Measurements from ENCODE around the gene NPDC1.
"Not testable (repeated sequence)": the region's sequence is repeated elsewhere in the genome, so short reads cannot be mapped to it uniquely, and the experiment has no call there.

The NPDC1 gene

DNA sequence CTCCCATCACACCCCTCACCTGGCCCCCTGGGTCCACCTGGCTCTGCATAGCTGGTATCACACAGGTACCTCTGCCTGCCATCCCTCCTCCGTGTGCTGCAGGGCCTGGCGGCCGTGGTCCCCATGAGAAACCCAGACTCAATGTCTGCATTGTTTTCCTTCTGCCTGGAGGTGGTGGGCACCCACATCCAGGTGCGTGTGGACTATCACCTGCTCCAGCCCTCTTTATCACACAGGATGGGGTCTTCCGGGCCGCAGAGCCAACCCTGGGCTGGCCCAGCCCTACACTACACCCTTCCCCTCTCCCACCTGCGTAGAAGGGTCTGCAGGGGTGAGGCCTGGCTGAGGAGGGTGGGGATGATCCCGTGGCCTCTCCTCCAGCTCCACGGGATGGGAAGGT lies 7.1 kb downstream of the NPDC1 start:
- DNase-seq, result no peak

DNA sequence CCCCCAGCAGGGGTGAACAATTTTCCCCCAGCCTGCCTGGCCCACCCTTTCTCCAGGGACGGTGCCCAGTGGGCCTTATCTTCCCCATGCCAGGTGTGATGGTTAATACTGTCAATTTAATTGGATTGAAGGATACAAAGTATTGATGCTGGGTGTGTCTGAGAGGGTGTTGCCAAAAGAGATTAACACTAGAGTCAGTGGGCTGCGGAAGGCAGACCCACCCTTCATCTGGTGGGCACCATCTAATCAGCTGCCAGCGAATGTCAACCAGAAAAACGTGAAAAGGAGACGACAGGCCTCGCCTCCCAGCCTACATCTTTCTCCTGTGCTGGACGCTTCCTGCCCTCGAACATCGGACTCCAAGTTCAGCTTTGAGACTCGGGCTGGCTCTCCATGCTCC lies 8.5 kb downstream of the NPDC1 start:
- DNase-seq, result no peak

- DNase-seq, result no peak
Observed at GRCh38 chr9:137037035-137037434, 8.9 kb downstream of the NPDC1 start.

DNA sequence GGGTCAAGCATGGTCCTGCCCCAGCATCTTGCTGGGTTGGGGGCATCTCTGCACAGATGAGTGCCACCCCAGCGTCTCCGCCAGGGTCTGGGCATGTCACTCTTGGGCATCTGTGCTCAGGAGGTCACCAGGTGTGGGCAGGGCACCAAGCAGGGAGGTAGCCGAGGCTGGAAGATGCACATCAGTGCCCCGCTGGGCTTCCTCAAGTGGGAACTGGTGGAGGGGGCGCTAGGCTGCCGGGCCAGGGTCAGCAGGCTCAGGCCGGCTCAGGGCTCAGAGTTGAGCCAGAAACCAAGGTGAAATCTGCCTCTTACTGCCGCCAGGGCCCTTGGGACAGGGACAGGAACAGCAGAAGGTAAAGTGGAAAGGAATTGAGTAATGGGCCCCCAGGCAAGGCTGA lies 10.0 kb downstream of the NPDC1 start:
- DNase-seq, result no peak

- DNase-seq, result no peak
Observed at GRCh38 chr9:137035507-137035834, 10.5 kb downstream of the NPDC1 start.

GRCh38 chr9:137034709-137035506 lies 11.1 kb downstream of the NPDC1 start:
- DNase-seq, result peak; percentile 90

DNA sequence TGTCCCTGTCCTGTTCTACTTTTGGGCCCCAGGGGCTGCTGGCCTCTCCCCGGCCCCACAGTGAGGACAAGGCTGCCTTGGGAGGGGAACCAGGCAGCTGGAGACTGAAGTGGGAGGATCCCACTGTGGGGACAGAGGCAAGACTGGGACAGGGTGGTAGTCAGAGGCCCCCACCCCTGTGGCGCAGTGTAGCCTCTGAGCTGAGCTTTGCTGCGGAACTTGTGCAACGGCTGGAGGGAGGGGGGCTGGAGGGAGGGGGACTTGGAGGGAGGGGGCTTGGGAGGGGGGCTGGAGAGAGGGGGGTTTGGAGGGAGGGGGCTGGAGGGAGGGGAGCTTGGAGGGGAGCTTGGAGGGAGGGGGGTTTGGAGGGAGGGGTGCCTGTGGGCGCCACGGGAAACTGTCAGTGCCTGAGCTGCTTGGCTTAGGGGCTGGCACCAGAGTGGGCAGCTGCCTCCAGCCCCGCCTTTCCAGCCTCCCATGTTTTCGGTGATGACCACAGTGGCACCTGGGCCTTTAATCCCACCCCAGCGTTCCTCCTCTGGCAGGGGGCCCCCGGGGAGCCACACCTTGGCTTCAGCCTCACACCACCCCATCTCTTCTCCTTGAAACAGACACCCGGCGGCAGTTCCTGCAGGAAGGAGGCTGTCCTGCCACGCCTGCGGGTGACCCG lies 11.8 kb downstream of the NPDC1 start:
- no peak for DNase-seq

DNA sequence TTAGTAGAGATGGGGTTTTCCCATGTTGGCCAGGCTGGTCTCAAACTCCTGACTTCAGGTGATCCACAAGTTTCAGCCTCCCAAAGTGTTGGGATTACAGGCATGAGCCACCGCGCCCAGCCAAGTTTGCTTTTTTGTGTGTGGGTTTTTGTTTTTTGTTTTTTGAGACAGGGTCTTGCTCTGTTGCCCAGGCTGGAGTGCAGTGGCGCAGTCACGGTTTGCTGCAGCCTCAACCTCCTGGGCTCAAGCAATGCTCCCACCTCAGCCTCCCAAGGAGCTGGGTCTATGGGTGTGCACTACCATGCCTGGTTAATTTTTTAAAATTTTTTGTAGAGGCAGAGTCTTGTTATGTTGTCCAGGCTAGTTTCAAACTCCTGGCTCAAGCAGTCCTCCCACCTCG lies 12.5 kb downstream of the NPDC1 start:
- DNase-seq, result not testable (repeated sequence)

DNA sequence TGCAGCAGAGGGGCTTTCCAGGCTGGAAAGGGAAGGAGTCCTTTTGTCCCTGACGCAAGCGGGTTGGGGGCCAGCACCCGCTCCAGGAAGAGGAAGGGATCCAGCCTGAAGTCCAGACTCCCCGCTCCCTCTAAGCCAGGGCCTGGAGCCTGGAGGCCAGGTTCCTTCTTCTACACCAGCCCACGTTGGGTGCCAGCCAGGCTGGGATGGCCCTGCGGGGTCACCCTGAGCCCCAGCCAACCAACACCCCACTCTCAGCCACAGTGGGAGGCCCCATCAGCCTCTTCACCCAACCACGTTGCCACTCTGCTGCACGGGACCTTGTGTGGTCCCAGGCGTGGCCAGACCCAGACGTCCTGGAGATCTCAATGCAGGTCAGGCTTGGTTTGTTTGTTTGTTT lies 13.1 kb downstream of the NPDC1 start:
- DNase-seq, result no peak

- DNase-seq, result no peak
Observed at GRCh38 chr9:137031904-137032640, 13.9 kb downstream of the NPDC1 start, which contains the start of gene FUT7. TSS of gene FUT7 (minus strand) at chr9:137032088. CDS start at chr9:137031991, 97 bp downstream.

DNA sequence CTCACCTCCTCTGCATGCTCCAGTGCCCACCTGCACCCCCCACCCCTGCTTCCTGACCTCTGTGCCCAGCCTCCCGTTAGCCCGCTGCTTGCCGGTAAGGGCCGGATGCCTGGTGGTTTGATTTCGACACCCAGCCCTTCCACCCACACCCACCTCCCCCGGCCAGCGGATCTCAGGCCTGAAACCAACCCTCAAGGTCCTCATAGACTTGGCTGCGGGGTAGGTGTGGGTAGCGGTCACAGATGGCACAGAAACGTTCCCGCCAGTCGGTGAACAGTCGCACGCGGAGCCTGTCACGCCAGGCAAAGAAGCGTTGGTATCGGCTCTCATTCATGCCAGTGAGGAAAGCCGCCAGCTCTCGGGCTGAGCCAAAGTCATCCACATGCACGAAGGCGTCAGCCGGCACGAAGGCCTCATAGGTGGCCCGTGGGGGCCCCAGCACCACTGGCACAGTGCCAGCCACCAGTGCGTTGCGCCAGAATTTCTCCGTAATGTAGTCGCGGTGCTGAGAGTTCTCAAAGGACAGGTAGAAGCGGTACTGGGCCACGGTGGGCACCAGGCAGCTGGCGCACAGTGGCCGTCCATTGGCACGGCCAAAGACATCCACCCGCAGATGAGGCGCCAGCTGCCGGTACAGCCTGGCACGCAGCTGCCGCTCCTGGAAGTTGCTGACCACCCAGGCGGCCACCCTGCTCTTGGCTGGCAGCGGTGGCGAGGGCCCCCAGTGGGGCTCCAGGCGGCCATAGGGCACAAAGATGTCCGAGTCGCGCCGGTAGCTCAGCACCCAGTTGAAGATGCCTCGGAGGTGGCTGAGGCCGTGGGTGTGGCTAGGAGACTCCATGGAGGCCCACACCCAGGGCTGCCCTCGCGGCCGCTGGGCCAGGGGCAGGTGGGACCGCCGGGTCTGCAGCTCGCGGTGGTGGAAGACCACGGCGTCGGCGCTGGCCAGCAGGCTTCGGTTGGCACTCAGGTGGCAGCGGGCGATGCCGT lies 15.1 kb downstream of the NPDC1 start:
- DNase-seq, result no peak

GRCh38 chr9:137030006-137030405 lies 16.0 kb downstream of the NPDC1 start:
- DNase-seq, result no peak

DNA sequence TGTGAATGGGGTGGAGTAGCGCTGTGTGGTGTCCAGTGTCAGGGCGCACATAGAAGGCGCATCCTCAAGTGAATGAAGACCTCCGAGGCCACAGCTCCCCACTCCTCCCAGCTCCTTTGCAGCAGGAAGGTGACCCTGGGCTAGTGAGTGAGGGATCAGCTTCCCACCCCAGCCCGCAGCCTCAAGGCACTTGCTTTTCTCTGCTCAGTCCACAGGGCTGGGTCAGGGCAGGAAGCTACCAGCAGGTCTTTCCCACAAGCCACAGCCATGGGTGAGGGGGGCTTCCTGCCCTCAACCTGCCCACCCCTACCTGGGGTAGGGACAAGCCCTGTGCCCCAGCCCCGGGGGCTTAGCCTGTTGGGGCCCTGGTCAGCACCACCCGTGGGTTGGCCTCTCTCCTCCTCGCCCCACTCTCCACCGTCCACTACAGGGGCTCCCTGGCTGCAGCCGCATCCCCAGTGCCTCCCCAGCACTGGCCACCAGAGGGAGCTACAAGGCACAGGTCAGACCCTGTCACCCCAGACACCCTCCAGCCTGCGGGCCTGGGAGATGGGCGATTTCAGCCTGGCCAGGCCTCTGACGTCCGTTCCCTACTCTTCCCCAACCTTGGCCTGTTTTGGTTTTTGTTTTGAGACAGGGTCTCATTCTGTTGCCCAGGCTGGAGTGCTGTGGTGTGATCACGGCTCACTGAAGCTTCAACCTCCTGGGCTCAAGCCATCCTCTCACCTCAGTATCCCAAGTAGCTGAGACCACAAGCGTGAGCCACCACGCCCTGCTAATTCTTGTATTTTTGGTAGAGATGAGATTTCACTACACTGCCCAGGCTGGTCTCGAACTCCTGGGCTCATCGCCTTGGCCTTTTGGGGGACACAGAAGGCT lies 16.7 kb downstream of the NPDC1 start:
- peak; percentile 88 for DNase-seq

GRCh38 chr9:137028263-137029057 lies 17.5 kb downstream of the NPDC1 start:
- DNase-seq, result peak; percentile 78

GRCh38 chr9:137027369-137028262 lies 18.4 kb downstream of the NPDC1 start, which contains the start of gene ABCA2:
TSS of gene ABCA2 (minus strand) at chr9:137028237. CDS start at chr9:137028140, 97 bp downstream.
- DNase-seq, result peak; percentile 65

DNA sequence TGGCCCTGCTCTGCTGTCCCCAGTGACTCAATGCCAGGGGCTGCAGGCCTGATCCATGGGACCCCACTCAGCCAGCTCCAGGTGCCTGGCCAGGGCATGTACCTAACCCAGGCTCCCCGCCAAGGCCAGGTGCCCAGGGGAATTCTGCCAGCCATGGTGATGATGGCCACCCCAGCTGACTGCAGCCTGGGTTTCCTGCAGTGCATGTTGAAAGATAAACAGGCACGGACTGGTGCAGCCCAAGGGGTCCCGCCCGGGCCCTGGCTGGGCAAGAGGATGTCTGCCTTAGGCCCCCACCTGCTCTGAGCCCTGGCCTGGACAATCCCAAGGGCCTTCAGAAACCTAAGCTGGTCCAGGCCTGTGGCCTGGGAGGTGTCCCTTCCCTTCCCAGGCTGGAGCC lies 19.1 kb downstream of the NPDC1 start:
- DNase-seq, result no peak

DNA sequence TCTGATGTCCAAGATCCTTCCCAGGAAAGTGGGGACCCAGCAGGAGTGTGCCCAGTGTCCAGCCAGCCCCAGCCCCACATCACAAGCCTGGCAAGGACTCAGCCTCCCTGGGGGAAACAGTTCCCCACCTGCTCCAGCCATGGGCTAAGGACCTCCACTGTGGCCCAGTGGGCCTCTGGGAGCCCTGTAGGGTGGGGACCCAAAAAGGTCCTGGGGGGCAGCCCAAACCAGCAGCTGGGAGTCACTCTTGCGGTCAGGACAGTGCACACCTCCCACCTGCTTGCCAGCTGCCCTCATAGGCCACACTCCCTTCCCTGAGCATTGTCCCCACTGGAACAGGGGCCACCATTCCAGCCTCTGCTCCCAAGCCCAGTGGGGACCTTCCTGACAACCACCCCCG lies 19.6 kb downstream of the NPDC1 start:
- no peak for DNase-seq

DNA sequence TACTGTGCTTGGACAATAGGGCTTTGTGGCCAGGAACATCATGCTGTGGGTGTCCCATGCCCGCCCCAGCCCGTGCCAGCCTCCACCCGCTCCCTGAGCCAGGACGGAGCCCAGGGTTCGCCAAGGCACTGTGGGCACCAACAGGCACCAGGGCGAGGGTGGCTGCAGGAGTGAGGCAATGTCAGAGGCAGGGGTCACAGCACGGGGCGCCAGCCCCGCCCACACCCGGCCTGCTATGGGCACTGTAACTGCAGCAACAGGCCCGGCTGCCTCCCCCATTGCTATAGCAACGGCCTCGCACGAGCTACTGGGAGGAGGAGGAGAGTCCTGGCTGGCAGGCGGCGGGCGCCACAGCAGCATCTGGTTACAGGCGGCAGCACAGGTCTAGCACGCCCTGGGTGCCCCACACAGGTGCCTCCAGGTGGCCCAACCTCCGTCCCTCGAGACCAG lies 20.4 kb downstream of the NPDC1 start:
- DNase-seq, result peak; percentile 83

DNA sequence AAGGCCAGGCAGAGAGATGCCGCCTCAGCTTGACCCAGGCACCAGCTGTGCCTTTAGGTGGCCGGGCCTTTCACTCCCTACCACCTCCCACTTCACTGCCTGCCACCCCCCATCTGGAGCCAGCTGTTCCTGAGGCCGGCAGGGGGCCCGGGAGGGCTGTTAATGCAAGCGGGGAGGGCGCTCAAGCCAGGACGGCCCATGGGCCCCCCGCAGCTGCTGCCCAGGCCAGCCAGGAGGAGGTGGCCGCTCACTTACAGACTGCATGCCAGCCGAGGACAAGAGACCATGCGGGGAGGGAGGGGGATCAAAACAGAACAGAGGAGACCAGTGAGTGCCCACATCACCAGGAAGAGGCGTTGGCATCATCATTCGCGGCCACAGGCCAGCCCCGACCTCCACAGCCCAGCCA lies 22.4 kb downstream of the NPDC1 start:
- DNase-seq, result no peak
